Activated CD4-positive, alpha-beta memory T cell treated with anti-CD3 and anti-CD28 coated beads, Interleukin-2, amount 10 ng/mL, durations not matched to agents 7 days and 5 days (primary cell): ENCODE results near the gene VIPR2. TPM values are rescaled to one million over a fixed set of nuclear protein-coding genes. Genes with fewer than 3 reads are reported as not detected.
"Not testable (repeated sequence)": the region's sequence is repeated elsewhere in the genome, so short reads cannot be mapped to it uniquely, and the experiment has no call there.

ENCODE experiments used
- CTCF ChIA-PET: fragments of 350-600 bp; sonication (Branson Sonifier 250); formaldehyde crosslinking; loops from one replicate; lab custom pipeline; 2021; ENCODE audit warnings: antibody characterized with exemption, inconsistent platforms; lab: Charles Lee
- POLR2A ChIA-PET: fragments of 350-600 bp; sonication (Branson Sonifier 250); formaldehyde crosslinking; loops from one replicate; lab custom pipeline; 2021; ENCODE audit warnings: antibody characterized with exemption; lab: Charles Lee
- DNase-seq: peaks from one replicate; pipeline ENCODE4 v3.0.0-alpha.2; 2020
- H3K27ac Mint-ChIP-seq: one replicate; pipeline ENCODE4 v1.8.0; 2021; ENCODE audit warnings: mild to moderate bottlenecking, mixed read lengths
- H3K27me3 Mint-ChIP-seq: one replicate; pipeline ENCODE4 v1.8.0; 2021; ENCODE audit warnings: mixed read lengths
- H3K36me3 Mint-ChIP-seq: one replicate; pipeline ENCODE4 v1.8.0; 2021; ENCODE audit warnings: low read depth, mixed read lengths
- H3K4me1 Mint-ChIP-seq: one replicate; pipeline ENCODE4 v1.8.0; 2021; ENCODE audit warnings: mixed read lengths
- H3K4me3 Mint-ChIP-seq: one replicate; pipeline ENCODE4 v1.8.0; 2021; ENCODE audit warnings: mild to moderate bottlenecking, mixed read lengths
- H3K9me3 Mint-ChIP-seq: one replicate; pipeline ENCODE4 v1.8.0; 2021; ENCODE audit warnings: mixed read lengths
- total RNA-seq, 2 experiments: library from RNA; stranded (reverse); gene quantifications; one replicate each; pipeline ENCODE4 v1.2.3, GENCODE V29; 2021

The VIPR2 gene
- total RNA-seq, 2 experiments from 2014 or later, result 0.13 to 0.23 TPM

GRCh38 chr7:159091480-159092475 is 52.9 kb downstream of the VIPR2 start:
- CTCF ChIA-PET, result no interaction called here
- Mint-ChIP-seq H3K27ac (no peak overlapping the region), H3K4me1 (no peaks in the 10 kb centered on the region), H3K27me3 (no peaks in the 10 kb centered on the region), H3K9me3 (no peaks in the 10 kb centered on the region), H3K4me3 (no peak overlapping the region), H3K36me3 (no peaks in the 10 kb centered on the region)
- peak; percentile 9 for DNase-seq
- POLR2A ChIA-PET, result no interaction called here

DNA sequence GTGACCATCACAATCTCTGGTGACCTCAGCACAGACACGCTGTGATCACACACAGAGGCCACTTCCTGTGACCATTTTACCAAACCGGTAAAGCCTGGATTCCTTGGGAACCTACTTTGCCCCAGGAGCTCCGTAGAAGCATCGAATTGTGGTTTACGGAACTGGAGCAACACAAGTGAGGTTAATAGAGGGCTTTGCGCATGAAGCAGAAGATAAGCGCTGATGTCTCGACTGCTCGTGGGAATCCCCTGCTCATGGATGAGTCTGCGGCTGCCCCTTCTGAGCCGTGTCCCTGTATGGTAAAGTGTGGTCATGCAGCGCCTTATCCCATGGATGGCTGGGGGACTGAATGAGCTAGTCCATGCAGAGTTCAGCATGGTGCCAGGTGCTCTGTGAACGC is 53.6 kb downstream of the VIPR2 start:
- CTCF ChIA-PET, result no interaction called here
- no peaks in the 10 kb centered on the region for H3K9me3 Mint-ChIP-seq
- no peak overlapping the region for H3K4me3 Mint-ChIP-seq
- H3K27me3 Mint-ChIP-seq, result no peaks in the 10 kb centered on the region
- H3K36me3 Mint-ChIP-seq, result no peaks in the 10 kb centered on the region
- H3K4me1 Mint-ChIP-seq, result no peaks in the 10 kb centered on the region
- peak; percentile 4 for DNase-seq
- no peak overlapping the region for H3K27ac Mint-ChIP-seq
- POLR2A ChIA-PET, result no interaction called here

GRCh38 chr7:159088016-159088865 is 56.4 kb downstream of the VIPR2 start:
- H3K27me3 Mint-ChIP-seq, result peaks cover 3% of the 10 kb centered on the region
- POLR2A ChIA-PET, result no interaction called here
- CTCF ChIA-PET, result no interaction called here
- H3K9me3 Mint-ChIP-seq, result no peaks in the 10 kb centered on the region
- DNase-seq, result peak; percentile 10
- no peaks in the 10 kb centered on the region for H3K4me1 Mint-ChIP-seq
- no peaks in the 10 kb centered on the region for H3K36me3 Mint-ChIP-seq
- no peak overlapping the region for H3K27ac Mint-ChIP-seq
- H3K4me3 Mint-ChIP-seq, result no peak overlapping the region

DNA sequence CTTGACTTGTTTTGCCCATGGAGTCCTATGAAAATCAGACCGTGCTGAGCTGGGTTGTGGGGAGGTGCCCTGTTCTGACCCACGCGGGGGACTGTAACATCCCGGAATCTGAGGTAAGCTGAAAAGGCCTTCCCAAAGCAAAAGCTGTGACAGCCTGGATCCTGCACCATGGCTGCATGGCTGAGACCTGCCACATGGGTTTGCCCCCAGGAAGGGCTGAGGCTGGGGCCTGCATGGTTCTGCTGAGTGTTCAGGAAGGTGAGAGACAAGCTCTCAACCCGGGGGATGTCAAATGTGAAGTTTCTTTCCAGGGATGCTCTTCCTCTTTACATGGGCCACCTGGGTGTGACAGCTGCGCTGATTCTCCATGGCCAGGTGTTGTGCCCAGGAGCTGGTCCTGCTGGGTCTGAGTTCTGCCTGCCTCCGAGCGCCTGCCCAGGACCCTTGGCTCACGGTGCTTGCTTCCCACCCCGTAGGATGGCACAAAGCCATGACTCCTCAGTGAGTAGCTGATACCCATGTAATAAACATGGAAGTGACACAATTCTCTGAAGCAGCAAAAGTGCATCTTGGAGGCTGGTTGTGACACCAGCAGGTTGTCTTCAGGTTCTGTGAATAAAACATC is 58.3 kb downstream of the VIPR2 start:
- no peak for DNase-seq
- POLR2A ChIA-PET, result no interaction called here

DNA sequence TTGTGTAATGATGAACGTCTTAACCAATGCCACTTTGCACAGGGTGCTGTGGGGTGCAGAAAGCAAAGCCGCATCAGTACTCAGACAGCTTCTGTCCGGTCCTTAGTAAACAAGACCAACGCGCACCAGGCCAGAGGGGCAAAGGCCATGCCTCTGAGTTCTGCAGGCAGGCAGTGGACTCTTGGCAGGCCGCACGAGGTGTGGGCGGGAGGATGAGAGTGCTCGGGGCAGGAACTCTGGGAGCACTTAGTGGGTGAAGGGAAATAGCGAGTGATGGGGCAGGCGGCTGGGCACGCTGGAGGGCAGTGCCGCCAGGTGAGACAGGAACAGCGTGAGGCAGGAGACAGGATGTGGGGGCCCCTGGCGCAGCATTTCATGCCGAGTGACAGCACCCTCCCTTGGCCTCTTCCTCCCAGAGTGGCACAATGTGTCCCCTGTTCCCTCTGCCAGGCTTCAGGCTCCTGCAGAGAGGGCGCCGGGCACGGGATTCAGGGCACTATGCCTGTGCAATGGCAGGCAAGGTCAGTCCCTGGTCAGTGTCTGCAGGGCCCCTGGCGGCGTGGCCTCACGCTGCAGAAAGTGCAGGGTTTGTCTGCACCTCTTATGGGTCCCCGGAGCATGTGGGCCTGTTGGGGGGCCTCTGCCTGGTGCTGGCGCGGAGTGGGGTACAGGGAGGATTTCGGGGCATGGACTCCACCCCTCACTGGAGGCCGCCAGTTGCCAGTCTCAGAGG is 60.4 kb downstream of the VIPR2 start:
- H3K36me3 Mint-ChIP-seq, result no peaks in the 10 kb centered on the region
- H3K27me3 Mint-ChIP-seq, result peaks cover 6% of the 10 kb centered on the region

More for the DNA sequence above, 58.3 kb downstream of the VIPR2 start:
- H3K27me3 Mint-ChIP-seq, result peaks cover 3% of the 10 kb centered on the region
- H3K36me3 Mint-ChIP-seq, result no peaks in the 10 kb centered on the region
- CTCF ChIA-PET, result no interaction called here
- no peaks in the 10 kb centered on the region for H3K9me3 Mint-ChIP-seq
- H3K27ac Mint-ChIP-seq, result no peak overlapping the region
- no peak overlapping the region for H3K4me3 Mint-ChIP-seq
- no peaks in the 10 kb centered on the region for H3K4me1 Mint-ChIP-seq

GRCh38 chr7:159083698-159084068 is 61.0 kb downstream of the VIPR2 start:
- POLR2A ChIA-PET, result no interaction called here
- Mint-ChIP-seq H3K27me3 (peaks cover 9% of the 10 kb centered on the region), H3K27ac (no peak overlapping the region), H3K4me3 (no peak overlapping the region), H3K4me1 (no peaks in the 10 kb centered on the region), H3K9me3 (no peaks in the 10 kb centered on the region), H3K36me3 (no peaks in the 10 kb centered on the region)
- CTCF ChIA-PET, result no interaction called here
- DNase-seq, result no peak

More for the DNA sequence above, 60.4 kb downstream of the VIPR2 start:
- no peak for DNase-seq
- ChIA-PET POLR2A (no interaction called here), CTCF (no interaction called here)
- Mint-ChIP-seq H3K4me3 (no peak overlapping the region), H3K4me1 (no peaks in the 10 kb centered on the region), H3K9me3 (no peaks in the 10 kb centered on the region), H3K27ac (no peak overlapping the region)

DNA sequence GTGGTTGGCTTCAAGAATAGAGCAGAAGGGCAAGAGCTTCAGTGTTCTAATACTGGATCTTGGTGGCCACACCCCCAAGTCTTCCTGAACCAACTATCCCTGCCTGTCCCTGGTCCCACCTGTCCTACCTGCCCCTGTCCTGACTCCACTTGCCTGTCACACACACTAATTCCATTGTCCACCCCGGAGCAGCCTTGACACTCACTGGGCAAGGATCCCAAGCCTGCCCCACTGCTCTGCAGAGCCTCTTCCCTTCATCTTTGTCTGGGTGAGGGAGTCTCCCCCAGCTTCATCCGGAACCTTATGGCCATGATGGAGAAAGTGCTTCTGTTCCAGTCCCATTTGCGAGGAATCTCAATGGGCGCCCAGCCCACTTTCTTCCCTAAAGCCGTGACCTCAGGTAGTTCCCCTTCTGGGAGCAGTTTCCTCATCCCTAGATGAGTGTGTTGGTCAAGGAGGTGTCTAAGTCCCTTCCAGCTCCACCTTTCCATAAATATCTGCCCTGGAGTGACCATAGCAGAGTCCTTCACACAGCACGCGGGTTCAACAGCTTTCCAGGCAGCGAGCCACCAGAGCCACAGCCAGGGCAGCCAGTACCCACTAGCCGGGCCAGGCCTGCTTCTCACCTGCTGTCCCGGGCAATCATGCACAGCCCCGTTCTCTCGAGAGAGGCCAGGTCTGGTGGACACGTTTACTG is 61.5 kb downstream of the VIPR2 start:
- Mint-ChIP-seq H3K36me3 (no peaks in the 10 kb centered on the region), H3K4me3 (no peak overlapping the region), H3K27me3 (peaks cover 9% of the 10 kb centered on the region), H3K9me3 (no peaks in the 10 kb centered on the region), H3K27ac (no peak overlapping the region), H3K4me1 (no peaks in the 10 kb centered on the region)
- ChIA-PET POLR2A (no interaction called here), CTCF (no interaction called here)
- DNase-seq, result no peak

DNA sequence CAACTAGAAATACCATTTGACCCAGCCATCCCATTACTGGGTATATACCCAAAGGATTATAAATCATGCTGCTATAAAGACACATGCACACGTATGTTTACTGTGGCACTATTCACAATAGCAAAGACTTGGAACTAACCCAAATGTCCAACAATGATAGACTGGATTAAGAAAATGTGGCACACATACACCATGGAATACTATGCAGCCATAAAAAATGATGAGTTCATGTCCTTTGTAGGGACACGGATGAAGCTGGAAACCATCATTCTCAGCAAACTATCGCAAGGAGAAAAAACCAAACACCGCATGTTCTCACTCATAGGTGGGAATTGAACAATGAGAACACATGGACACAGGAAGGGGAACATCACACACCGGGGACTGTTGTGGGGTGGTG is 62.6 kb downstream of the VIPR2 start:
- H3K4me1 Mint-ChIP-seq, CTCF ChIA-PET, POLR2A ChIA-PET, H3K9me3 Mint-ChIP-seq, H3K4me3 Mint-ChIP-seq, DNase-seq, H3K36me3 Mint-ChIP-seq, H3K27ac Mint-ChIP-seq: not testable (repeated sequence)
- peaks cover 14% of the 10 kb centered on the region for H3K27me3 Mint-ChIP-seq

GRCh38 chr7:159078911-159079270 is 65.8 kb downstream of the VIPR2 start:
- no peak for DNase-seq
- H3K9me3 Mint-ChIP-seq, result no peaks in the 10 kb centered on the region
- peaks cover 16% of the 10 kb centered on the region for H3K27me3 Mint-ChIP-seq
- ChIA-PET POLR2A (no interaction called here), CTCF (no interaction called here)
- H3K4me3 Mint-ChIP-seq, result no peak overlapping the region
- H3K36me3 Mint-ChIP-seq, result no peaks in the 10 kb centered on the region
- H3K27ac Mint-ChIP-seq, result no peak overlapping the region
- H3K4me1 Mint-ChIP-seq, result no peaks in the 10 kb centered on the region

- H3K4me3 Mint-ChIP-seq, result no peak overlapping the region
- DNase-seq, result no peak
- no peak overlapping the region for H3K27ac Mint-ChIP-seq
- ChIA-PET POLR2A (no interaction called here), CTCF (no interaction called here)
- H3K27me3 Mint-ChIP-seq, result peaks cover 16% of the 10 kb centered on the region
- no peaks in the 10 kb centered on the region for H3K36me3 Mint-ChIP-seq
- no peaks in the 10 kb centered on the region for H3K4me1 Mint-ChIP-seq
- H3K9me3 Mint-ChIP-seq, result no peaks in the 10 kb centered on the region
Measured at GRCh38 chr7:159078193-159078910, 66.3 kb downstream of the VIPR2 start.

- Mint-ChIP-seq H3K27me3 (peaks cover 16% of the 10 kb centered on the region), H3K27ac (no peak overlapping the region), H3K9me3 (no peaks in the 10 kb centered on the region), H3K4me1 (no peaks in the 10 kb centered on the region), H3K36me3 (no peaks in the 10 kb centered on the region), H3K4me3 (no peak overlapping the region)
- ChIA-PET POLR2A (no interaction called here), CTCF (no interaction called here)
- no peak for DNase-seq
Measured at GRCh38 chr7:159076333-159076732, 68.3 kb downstream of the VIPR2 start.
